NCI-H1436 (cell line): ENCODE results near the gene CCNL1.
"Not testable (repeated sequence)": the region's sequence is repeated elsewhere in the genome, so short reads cannot be mapped to it uniquely, and the experiment has no call there.

ENCODE experiments used
- DNase-seq: peaks from one replicate; lab custom pipeline; 2025; lab: John Stamatoyannopoulos, UW

CCNL1 gene

DNA sequence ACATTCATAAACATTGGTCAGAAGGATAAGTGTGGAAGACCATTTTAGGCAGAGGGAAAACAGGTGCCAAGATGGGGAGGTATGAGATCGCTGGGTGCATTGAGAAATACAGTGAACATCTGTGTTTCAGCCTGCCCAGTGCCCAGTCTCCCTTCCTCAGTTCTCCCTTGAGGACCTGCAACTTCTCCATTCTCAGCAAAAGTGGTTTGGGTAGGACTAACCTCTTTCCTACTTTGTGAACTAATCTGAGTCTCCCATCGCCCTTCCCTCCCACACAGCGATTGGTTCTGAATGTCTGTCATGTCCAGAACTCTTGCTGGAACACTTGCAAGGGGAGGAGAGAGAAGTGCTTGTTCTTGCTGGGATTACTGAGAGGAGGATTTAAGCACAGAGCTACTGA lies 10.9 kb upstream of the CCNL1 start:
- DNase-seq = no peak

DNA sequence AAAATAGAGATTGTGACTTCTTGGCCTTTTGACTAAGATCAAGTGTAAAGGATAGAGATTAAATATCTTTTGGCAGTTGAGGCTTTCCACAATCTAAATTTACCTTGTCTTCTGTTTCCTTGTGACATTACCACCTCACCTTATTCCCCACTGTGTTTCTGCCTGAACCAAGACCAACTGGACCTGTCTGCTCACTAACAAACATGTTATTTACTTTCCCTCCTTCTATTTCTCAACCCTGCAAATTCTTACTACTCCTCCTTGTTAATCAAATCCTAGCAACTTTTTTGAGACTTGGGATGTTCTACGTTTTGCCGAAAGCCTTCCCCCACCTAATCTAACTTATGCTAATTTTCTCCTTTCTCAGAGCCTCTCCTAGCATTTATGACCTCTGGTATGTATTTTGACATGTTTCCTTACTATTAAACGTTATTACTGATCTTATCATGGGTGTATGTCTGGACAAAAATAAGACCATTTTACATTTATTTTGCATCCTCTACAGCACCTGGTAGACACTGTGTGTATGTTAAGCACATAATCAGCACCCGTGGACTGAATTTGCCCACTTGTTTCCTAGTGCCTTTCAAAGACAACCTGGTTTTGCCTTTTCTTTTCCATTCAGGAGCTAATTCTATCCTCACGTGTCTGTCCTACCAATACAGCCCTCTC lies 7.6 kb upstream of the CCNL1 start:
- DNase-seq = no peak

DNA sequence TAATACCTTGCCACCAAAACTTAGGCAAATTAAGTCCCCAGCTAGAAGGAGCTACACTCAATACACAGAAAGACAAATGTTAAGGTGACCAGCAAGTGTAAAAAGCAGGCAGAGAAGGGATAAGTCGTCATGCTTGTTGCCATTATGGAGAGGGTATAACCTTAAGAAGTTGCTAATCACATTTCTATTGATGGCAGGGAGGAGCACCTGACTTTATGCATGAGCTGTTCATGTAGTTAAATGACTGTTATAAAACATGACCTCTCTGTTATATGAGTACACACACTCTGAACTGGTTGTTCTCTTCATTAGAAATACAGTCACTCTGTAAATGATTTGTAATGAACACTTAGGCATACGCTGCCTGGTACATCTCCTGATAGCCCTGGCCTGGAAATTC lies 6.6 kb upstream of the CCNL1 start:
- DNase-seq = no peak

DNA sequence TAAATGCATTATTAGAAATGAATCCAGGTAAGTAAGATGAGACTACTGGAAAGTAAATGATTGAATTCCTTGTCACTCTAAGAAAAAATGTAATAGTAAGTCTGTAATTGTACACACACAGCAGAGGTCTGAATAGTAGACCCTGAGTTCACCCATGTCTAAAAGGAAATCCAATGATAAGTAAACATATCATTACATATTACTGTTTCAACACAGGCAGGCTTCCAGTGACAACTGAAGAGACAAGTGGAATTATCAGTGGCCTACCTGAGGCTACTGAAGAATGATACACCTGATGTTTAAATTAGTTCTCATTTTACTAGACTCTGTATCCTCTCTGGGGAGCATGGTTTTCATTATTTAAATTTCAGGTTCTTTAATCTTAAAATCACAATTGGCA lies 6.2 kb upstream of the CCNL1 start:
- DNase-seq = no peak

DNA sequence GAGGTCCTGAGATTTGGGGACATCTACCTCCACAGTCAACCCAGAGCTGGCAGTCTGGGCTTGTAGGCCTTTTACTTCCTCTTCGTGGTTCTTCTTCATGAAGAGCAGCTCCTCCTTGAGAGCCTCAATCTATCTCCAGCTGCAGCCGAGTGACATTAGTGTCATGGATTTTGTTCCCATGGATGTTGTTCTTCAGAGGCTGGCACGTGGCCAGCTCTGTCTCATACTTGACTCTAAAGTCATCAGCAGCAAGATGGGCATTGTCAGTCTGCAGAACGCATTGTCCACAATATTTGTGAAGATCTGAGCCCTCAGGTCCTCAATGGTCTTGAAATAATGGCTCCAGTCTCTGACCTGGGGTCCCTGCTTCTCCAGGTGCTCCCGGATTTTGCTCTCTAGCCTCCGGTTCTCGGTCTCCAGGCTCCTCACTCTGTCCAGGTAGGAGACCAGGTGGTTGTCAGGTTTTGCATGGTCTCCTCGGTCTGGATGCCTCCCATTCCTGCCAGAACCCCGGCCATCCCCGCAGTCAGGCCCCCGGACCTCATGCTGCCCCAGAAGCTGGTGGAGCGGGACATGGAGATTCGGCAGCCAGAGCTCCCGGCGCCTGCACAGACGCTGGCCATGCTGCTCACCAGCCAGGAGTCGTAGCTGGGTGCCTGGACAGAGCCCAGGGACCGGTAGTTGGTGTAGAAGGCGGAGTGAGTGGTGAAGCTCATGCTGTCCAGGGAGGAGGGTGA lies 3.4 kb upstream of the CCNL1 start:
- DNase-seq = no peak

DNA sequence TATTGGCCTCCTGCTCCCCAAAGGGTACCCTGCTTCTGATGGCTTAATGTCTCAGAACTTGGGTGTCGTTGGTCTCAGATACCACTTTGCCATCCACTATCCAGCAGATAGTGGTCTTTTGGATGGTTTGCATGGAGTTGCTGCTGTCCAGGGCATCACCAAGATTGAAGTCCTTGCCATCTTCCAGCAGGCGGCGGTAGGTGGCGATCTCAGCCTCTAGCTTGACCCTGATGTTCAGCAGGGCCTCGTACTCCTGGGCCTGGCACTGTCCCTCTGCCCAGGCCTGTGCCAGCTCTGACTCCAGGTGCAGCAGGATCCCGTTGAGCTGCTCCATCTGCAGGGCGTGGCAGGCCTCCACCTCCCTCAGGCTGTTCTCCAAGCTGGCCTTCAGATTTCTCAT lies 2.7 kb upstream of the CCNL1 start:
- not testable (repeated sequence) for DNase-seq

DNA sequence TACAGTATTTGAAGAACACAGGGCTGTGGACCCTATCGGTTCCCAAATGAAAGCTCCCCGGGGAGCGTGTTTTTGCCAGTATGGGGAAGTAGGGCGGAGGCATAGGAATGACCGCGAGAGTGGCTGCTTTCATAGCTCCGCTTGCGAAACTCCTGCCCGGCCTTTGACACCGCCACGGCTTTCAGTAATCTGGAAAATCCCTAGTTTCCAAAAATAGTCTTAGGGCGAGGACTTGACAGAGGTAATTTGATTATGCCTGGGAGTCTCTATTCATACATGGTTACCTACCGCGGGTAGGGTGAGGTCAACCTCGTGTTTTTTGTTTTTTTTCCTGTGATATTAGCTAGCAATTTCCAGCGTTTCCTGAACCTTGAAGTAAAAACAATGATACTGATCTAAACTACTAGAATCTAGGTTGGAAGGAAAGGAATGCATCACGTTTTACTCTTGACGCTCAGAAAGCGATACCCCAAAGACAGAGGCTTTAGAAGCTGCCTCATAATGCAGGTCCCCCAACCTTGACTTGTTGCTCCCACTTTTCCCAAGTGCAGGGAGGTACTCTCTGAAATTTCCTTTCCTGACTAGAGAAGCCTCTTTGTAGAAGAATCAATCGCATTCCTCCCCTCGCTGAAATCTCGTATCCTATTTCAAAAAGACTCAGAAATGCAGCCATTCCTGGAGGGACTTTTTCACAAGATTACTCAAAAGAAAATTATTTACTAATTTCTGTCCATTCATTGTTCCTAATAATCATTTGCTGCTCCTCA lies 894 bp upstream of the CCNL1 start:
- peak; percentile 54 for DNase-seq

DNA sequence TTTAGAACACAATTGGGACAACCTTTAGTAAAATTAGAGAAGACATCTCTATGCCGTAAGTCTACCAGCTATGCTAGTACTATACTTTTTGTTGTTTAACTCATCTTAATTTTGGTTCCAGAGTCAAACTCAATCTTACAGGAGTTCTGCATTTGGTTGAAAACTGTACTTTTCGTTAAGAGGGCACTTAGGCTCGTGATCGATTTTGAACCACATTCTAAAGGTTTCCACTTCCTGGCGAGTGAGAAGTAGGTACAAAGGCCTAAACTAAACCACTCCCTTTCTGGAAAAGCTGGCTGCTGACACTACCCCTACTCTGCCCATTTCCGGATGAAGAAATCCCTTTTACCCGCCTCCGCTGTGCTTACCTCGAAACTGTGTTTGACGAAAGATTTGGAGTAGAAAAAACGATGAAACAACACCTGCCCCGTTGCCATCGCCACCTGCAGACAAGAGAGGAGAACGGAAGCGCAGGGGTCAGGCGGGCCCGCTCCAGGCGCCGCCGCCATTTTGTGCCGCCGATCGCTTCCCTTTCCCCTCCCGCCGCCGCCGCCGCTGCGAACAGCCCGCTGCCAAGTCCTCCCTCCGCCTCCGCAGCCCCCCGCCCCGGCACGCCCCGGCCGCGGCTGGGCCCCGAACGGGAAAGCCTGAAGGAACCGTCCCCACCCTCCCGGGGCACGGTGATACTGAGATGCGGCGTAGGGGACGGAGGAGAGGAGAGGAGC lies 748 bp downstream of the CCNL1 start:
- peak; percentile 49 for DNase-seq

DNA sequence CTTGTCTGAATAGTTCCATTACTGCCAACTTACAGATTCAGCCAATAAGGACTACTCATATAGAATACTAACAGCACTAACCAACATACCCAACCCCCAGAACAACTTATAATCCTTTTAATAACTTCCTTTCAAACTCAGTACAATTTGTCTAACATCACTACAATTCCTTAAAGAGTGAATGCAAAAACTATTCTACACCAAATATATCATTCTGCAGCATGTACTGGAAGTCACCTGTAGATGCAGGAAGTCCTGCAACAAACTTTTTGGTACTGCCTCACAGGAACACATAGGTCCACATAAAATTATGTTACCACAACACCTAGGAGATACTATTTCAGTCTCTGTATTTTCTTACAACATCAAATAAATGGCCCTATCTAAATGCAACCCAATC lies 2.1 kb downstream of the CCNL1 start:
- DNase-seq = no peak

DNA sequence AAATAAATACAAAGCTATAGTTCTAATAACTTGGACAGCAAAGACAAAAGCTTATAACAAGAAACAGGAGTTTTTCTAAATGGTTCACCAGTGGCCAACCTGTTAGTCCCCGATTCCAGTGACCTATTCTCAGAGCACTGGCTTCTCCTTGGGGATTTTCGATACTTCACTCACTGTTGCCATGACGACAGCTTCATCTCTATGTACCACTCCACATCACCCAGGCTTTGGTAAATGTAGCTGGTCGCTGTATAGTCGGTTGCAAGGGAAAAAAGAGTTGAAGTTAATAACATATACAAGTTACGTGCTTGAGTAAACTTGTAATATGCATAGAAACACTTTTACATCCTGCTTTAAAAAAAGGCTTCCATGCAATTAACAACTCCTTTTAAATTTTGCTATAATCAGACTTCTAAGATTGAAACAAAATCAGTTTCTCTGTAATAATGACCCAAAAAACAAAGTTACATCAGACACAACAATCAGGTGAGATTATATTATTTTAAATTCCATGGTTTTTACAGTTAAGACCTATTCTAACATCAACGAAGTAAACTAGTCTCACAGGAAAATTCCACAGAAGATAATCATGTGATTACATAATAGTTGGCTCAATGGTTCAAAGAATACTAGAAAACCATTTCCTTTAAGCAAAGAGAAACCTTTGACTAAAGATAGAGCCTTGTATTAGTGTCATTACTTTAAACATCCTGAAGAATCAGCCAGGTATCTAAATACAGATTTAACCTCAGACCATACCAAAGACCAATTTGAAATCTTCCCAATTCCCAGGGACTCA lies 2.9 kb downstream of the CCNL1 start:
- DNase-seq = peak; percentile 44

DNA sequence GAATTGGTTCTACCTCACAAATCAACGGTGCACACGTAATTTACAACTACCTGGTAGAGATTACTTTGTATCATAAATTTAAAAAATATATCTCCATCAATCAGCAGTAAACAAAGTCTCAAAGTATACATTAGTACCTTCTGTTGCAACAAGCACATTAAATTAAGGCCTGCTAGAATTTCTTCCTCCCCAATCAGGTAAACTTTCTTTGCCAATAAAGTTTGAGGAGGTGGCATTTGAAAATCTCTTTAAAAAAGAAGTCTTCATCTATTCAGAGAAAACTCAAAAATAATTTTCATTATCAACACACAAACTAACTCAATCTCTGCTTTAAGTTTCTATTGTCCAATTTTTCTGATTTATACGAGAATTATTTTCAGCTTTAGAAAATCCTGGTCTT lies 4.4 kb downstream of the CCNL1 start:
- DNase-seq = no peak

DNA sequence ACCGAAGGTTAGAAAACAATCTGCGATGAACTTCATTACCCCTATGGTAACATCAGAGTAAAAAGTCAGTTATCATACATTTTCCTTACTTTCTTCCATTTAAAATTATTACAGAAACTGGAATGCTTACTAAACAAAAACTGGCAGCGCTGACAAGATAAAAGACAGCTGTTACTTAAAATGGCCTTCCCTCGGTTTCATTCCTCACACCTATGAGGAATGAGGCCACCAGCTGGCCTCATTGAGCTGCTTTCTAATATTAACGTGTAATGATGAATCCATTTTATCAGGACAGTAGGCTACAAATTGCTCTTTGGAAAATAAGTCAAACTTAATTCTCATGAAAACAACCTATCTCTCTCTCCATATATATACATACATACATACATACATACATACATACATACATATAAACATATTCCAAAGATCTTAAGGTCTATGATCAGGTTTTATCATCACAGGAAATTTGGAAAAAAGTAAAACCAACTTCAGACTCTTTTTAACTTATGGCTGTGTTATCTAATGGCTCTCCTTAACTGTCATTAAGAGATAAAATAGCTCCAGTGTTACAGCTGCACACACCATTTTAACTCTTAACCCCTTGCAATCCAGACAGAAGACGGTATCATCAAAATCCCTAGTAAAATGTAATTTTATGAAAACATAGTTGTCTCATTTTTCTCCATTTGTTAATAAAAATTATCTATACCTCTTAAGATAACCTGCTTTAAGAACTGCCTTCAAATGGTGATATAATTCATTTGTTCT lies 5.2 kb downstream of the CCNL1 start:
- no peak for DNase-seq

DNA sequence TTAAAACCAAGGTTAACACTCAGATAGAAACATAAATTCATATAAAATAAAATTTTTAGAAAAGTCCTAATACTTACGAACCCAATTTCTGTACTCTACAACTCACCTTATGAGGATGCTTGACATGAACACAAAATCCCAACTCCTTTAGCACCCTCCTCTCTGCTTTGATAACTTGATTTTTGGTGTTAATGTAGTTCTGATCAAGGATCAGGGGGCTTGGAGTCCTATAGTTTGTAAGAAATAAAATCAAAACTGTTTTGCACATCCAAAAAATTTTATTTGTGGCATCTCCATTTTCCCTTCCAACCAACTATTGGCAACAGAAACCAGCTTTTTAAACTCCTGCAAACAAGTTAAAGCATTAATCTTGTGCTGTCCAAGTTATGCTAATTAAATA lies 7.0 kb downstream of the CCNL1 start:
- no peak for DNase-seq

DNA sequence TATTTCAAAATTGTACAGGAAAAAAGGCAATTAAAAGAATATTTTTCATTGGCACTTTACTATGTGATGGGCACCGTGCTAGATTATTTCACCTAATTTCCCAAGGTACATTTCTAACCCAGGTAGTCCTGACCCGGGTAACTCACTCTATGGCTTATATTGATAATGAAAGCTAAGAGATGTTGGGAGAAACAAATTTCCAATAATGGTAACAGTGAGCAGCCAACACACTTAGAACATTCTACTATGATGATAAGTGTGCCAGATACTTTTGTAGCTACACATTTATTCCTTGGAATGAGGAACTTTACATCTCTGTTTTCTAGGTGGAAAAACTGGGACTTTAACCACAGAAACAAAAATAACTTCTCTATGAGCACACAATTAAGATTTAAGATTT lies 7.5 kb downstream of the CCNL1 start:
- no peak for DNase-seq

DNA sequence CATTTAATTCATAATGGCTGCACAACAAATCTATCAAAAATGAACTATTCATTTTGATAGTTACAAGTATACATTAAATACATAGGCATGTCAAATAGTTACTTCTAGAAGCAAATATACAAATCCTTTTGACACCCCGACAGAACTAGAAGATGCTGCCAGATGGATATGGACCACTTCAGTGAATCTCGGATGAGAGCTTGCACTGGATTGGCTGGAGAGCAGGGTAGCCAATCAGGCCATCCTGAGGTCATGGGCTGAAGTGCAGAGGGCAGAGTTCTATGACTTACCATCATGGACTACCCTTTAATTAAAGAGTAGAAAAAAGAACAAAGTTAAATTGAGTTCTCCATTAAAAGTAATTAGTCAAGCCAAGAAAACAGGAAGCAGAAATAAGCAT lies 8.3 kb downstream of the CCNL1 start:
- DNase-seq = no peak

DNA sequence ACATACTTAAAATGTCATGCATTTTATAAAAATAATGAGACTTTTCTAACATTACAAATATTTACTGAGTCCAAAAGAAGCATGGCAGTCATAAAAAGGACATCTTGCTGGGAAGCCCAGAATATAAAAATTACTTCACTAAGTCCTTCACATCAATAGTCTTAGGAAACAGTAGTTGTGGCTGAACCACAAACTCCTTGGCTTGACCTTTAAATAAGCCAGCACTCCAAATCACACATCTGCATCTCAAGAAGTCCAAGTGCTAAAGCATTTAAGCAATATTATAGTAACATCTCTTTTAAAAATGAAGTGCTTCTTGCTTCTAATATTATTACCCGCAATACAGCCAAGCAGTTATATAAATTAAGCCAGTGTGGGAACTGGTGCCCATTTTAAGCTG lies 8.8 kb downstream of the CCNL1 start:
- DNase-seq = no peak

DNA sequence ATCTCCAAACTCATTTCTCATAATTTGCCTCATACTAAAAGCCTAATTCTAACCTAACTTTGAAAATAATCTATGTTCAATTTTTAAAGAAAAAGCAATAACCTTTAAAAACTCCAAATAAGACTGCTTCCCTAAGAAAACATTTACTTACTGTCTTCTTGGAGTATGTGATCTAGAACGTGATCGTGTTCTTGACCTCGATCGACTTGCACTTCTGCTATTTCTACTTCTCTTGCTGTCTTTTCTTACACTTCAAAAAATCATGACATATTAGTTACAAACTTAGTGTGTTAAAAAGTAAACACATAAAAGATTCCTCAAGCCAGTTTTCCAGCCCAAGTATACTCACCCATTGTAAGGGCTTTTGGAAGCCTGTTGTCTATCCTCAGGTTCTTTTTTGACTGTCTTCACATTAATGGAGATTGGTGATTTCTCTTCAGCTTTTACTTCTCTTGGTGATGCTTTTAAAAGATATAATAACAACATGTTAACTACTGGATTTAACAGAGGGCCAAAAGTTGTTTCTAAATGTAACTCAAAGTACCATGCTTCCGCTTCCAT lies 10.7 kb downstream of the CCNL1 start:
- no peak for DNase-seq

DNA sequence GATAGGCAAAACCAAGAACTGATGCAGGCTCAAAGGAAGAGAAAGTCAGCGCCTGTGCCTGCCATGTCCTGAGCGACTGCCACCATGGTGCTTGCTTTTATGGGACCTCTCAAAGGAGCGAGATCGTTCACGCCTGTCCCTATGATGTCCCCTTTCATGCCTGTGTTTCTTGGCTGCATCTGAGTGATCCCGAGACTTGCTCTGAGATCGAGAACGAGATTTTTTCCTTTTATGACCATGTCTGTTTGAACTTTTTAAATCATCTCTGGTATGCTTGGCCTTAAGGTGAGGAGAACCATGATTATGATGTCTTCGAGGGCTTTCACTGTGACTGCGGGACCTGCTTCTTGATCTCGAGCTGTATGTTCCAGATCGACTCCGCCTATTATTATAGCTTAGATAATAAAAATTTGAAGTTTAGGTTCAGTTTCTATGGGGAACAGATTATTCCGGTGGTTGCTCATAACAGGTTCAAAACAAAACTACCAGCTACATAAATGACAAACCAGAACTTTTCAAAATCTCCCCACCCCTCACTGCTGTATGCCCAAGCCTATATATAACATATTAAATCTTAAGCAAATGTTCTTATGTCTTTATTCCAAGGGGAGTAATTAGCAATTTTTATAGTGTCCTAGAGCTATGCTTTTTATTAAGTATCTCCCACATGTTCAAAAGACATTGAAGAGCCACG lies 11.6 kb downstream of the CCNL1 start:
- DNase-seq = no peak

DNA sequence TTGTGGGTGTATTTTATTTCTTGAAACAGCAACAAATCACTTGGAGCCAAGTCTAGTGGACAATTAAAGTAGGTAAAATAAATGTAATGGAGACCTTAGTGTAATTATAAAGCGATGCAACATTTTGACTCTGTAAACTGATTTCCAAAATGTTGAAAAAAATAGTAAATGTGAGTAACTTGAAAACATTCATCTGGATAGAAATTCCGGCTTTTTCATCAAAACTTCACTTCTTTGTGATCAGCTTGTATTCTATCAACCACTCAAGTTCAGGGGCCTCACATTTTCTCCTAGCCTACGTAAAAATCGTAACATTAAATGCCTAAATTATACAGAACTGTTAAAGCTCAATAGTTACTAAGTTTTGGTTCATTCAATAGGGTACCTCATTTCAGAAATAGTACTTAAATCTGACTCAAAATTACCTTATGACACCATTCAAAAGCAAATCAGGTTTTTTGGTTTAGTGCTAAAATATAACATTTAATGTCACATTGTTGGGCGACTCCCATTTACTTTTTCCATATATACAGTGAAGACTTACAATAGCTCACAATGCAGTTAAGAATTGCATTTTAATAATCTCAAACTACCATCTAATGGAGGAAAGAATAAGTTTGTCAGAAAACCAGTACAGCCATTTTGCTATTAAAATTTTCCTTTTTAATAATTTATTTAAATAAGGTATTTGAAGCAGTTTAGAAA lies 12.7 kb downstream of the CCNL1 start:
- no peak for DNase-seq
